Brain pericyte (primary cell): ENCODE results near the gene POLR1H.
A peak's percentile ranks its signal among the peaks of the same experiment; 100 is the strongest.
"Not testable (repeated sequence)": the region's sequence is repeated elsewhere in the genome, so short reads cannot be mapped to it uniquely, and the experiment has no call there.

ENCODE experiments used
- DNase-seq: peaks from one replicate; pipeline ENCODE4 v3.0.0-alpha.2; 2012; ENCODE audit warnings: low read depth, low spot score

Gene POLR1H, protein sequence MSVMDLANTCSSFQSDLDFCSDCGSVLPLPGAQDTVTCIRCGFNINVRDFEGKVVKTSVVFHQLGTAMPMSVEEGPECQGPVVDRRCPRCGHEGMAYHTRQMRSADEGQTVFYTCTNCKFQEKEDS

GRCh38 chr6:30061092-30061857, at the start of gene POLR1H:
POLR1H (plus strand) TSS chr6:30061265; CDS start chr6:30061525, 260 bp downstream.
- peak; percentile 85 for DNase-seq

DNA sequence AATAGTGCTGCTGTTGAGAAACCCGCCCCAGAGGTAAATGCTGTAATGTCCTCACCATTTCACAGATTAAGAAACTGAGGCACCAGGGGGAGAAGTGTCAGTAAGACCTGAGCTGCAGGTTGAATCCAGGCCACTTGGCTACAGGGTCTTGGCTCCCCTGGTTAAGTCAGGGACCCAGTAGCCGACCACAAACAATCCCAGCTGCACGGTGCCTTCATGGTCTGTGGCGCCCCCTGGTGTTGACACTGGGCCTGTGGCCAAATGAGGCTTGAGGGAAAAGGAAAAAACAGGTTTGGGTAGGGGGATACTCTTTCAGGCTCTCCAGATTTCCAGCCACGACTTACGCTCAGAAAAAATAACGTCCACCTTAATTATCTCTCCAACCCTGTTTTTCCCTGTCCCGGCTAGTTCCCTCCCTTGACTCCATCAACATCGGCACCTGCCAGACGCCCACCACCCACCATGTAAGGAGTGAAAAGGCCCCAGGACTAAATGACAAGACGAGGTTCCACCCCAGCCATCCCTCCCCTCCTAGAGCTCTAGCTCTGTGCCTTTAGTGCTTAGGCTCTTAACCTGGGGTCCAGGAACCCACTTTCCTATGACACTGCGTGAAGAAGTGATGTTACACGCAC, 47.7 kb upstream of the POLR1H start:
- DNase-seq: no peak

DNA sequence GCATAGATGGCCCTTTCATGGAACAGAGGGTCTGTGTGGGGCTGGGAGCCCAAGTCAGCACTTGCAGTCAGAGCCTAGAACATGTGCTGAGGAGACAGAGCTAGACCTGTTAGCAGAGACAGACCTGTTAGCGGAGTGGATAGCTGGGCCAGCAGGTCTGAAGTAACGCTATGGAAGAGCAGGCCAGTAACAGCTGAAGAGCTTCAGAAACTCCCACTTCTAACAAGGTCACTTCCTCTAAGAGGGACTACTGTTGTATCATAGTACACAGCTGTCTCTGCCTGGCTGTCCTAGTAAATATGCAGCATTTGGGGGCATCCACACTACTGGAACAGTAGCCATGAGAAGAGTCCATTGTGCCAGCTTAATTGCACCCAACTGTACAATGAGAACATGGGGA, 41.2 kb upstream of the POLR1H start:
- DNase-seq: no peak

DNA sequence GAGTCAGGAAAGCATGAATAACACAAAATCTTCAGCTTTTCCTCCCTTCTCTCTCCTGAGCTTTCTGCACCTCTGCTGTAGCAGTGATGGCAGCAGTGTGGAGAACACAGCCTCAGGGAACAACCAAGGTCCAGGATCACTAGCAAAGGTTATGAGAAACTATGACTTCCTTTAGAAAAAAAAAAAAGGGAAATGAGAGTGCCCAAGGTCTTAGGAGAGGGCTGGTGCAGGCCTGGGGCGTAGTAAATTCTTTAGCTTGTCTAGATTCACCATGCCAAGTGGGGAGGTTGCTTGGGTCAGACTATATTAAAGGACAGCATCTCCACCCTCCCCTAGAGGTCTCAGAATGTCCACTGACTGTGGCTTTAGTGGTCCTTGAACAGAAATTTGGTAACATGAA, 40.4 kb upstream of the POLR1H start:
- no peak for DNase-seq

- DNase-seq: no peak
Measured at GRCh38 chr6:30022189-30022588, 38.9 kb upstream of the POLR1H start.

GRCh38 chr6:30022712-30023111, 38.4 kb upstream of the POLR1H start:
- DNase-seq: not testable (repeated sequence)

DNA sequence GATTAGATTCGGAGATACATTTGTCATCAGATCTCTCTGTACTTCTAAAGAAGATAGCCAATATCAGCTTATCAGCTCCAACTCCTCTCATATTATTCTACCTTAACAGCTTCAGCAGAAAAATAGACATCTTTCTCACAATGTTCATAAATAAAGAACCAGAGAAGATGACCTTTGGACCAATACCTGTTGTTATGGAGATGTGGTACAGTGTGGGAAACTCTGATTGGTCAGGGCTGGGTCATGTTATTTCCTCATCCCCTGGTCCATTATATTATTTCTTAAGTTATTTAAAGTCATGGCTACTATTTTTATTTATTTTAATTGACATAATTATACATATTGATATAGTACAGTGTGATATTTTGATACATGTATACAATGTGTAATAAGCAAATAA, 35.9 kb upstream of the POLR1H start:
- no peak for DNase-seq

DNA sequence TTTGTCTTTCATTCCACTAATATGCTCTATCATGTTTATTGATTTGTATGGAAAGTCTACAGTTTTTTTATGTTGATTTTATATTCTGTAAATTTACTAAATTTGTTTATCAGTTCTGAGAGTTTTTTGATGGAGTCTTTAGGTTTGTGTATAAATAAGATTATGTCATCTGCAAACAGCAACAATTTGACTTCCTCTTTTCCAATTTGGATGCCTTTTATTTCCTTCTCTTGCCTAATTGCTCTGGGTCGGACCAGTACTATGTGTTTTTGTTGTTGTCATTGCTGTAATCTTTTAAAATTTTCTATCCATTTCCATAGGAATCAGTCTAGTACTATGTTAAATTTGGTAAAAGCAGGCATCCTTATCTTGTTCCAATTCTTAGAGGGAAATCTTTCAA, 31.5 kb upstream of the POLR1H start:
- DNase-seq: no peak

DNA sequence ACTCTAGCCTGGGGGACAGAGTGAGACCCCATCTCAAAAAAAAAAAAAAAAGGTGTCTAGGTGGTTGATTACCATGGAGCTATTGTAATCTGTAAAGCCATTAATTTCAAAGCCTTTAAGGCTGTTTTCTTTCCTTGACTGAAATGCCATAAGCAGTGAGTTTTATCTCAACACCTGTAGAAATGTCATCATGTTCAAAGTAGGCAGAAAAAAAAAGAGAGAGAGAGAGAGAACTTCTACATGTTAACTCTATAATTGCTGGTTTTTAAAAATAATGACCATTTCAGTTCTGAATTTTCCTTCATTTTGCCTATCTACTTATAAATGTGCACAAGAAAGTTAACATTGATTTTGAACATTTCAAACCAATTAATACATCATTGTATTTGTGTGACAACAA, 29.7 kb upstream of the POLR1H start:
- no peak for DNase-seq

DNA sequence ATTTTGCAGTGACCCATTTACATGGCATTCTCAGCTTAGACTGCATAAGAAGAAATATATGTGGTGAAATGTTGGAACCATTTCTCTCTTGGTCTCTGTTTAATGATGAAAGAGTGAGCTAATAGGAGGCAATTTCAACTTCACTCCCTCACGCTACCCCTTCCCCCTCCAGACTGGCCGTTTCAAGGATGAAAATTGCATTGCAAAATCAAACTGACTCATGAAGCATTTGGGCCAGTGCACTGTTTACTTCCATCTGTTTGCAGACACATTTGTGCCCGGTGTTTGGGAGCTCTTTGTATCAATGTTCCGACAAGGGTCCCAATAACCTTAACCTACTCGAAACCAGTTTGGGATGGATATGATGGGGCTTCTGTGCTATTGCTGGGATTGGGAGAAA, 27.6 kb upstream of the POLR1H start:
- DNase-seq: not testable (repeated sequence)

DNA sequence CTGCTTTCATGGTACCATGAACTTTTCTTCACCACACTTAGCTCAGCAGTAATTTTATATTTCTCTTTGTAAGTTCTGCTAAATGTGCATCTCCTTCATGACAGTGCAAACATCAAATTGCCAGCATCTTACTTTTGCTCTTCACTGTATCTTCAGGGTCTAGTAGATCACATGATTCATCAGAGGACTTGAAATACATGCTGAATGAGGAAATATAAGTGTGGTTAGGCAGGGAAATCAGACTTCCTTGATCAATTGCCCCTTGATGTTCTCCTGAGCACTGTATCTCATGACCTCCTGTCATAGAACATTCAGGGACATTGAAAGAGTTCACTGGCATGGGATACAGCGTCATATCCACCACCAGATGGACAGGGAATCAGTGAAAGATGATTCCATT, 25.3 kb upstream of the POLR1H start:
- no peak for DNase-seq

DNA sequence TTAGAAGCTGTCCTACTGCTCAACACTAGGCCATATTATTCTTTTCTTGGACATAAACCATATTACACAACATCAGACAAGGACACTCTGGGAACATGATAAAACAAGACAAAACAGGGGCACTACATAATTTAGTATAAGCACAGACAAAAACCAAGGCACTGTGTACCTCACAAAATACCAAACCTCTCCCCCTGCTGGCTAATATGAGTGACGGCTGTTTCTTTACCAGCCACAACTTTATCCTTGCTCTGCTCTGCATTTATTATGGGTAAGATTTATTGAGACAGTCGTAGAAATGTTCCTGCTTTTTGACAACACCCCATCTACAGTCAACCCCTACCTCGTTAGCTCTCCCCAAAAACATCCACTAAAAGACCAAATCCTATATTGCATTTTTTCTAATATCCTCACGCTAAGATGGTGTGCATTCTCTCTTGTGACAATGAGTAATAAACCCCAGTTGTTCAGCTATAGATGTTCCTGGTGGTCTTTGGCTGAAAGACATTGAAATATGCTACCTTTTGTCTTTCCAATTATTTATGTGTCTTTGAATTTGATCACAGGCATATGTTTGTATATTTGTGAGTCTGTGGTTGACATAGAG, 23.8 kb upstream of the POLR1H start:
- no peak for DNase-seq

DNA sequence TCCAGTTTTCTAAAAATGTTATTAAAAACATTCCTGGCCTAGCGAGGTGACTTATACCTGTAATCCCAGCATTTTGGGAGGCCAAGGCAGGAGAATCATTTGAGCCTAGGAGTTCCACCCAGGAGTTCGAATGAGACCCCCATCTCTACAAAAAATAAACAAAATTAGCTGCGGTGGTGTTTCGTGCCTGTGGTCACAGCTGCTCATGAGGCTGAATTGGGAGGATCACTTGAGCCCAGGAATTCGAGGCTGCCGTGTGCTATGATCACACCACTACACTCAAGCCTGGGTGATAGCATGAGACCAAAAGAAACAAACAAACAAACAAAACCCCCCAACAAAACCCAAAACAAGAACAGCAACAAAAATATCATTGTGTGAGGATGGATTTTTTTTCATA, 19.8 kb upstream of the POLR1H start:
- DNase-seq: no peak

DNA sequence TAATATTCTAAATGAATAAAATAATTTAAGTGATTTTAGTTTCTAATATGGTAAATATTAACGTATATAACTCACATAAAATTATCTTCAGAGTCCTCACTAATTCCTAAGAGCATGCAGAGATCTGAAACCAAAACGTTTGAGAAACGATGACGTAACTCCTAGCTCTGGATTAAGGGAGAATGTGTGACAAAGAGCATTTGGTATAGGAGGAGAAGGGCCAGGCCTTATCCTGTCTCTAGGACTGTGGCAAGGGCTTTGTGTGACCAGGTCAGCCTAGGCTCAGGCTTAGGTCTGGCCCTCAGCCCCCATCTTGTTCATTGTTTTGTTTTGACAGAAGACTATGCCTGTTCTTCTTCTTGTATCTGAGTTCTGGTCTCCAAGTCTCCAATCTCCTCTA, 19.2 kb upstream of the POLR1H start:
- DNase-seq: no peak

- DNase-seq: no peak
Measured at GRCh38 chr6:30042476-30042875, 18.6 kb upstream of the POLR1H start.

DNA sequence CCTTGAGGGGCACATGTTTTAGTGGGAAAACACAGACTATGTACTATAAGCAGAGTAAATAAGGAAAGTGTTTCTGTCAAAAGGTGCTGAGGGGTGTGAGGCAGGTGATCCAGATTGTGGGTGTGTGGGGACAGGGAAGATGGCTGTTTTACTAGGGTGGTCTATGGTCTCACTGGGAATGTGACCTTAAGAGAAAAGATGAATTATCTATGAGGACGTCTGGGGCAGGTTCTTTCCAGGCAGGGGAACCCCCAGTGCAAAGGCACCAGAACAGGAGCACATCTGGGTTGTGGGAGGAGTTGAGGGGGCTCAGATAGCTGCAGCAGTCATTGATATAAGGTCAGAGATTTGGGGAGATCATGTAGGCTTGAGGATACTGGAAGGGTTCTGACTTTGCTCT, 18.2 kb upstream of the POLR1H start:
- DNase-seq: no peak

GRCh38 chr6:30043744-30044143, 17.3 kb upstream of the POLR1H start:
- DNase-seq: no peak

DNA sequence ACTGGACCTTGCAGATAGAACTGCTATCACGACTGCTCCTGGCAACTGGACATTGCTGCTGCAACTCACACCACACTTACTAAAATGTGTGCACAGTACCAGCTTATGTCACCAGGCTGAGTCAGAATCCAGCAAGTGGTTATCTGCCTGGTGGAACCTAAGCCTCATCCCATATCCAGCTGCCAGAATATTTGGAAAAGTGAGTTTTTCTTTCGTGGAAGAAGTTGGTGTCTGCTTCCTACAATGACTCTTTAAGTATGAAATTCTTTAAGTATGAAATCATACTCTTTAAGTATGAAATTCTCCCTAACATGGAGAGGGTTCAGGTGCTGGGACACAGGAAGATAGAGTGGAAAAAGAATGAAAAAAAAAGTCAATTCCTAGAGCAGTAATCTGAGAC, 16.4 kb upstream of the POLR1H start:
- no peak for DNase-seq

DNA sequence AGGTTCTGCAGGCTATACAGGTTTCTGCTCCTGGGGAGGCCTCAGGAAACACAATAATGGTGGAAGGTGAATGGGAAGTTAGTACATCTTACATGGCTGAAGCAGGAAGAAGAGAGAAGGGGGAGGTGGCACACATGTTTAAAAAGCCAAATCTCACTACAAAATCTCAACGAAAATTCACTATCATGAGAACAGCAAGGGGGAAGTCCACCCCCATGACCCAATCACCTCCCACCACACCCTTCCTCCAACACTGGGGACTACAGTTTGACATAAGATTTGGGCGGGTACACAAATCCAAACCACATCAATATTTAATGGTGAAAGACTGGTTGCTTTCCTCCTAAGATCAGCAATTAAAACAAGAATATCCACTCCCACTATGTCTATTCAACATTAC, 13.8 kb upstream of the POLR1H start:
- DNase-seq: no peak

DNA sequence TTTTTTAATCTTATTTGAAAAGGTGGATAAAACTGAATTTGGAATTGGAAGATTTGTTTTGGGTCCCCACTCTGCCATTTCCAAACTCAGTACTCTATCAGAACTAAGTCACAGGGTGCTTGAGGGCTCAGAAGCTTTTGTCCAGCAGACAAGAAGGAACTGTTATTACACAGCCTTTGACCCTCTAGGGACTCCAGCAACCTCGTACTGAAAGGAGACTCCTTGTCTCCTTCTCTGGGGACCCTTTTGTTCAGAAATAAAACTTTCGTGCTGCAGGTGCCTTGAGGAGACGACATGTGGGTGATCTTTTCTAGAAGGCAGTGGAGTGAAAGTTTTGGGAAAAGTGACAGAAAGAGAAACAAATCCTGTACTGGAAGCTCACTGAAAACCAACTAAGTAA, 7.4 kb upstream of the POLR1H start:
- DNase-seq: no peak

GRCh38 chr6:30055513-30055912, 5.6 kb upstream of the POLR1H start:
- no peak for DNase-seq

DNA sequence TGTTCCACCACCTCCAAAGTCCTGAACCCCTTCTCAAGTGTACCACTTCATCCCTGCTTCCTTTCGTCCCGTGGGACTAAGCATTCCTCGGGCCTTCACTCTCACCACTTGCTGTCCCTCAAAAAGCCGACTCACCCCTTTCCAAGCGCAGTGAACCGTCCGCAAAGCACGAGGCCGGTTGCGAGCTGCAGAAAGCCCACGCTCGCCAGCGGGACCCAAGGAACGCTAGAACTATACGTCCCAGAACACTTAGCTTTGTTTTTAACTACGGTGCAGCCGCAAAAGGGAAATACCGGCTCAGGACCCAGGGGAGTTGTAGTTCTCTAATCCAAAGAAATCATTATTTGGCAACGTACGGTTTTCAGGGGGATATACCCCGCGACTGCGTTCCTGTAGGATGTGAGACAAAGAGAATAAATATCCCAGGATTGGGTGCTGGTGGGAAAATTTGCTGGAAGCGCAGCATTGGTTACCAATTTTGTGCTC, 416 bp upstream of the POLR1H start:
- no peak for DNase-seq
